Hepatocyte (in vitro differentiated cells): ENCODE results near the gene NOL11. TPM values are rescaled to one million over a fixed set of nuclear protein-coding genes. Genes with fewer than 3 reads are reported as not detected.

Source experiments
- DNase-seq: peaks from one replicate; pipeline ENCODE4 v3.0.0-alpha.2; 2016; ENCODE audit warnings: low spot score
- H2AFZ ChIP-seq: fragments of 200-600 bp; sonication (generic); 2 replicates; pipeline ENCODE4 v1.6.0; 2016; ENCODE audit warnings: antibody characterized with exemption, mild to moderate bottlenecking
- H3K27ac ChIP-seq: fragments of 200-600 bp; sonication (generic); 2 replicates; pipeline ENCODE4 v1.5.1; 2016; ENCODE audit warnings: mild to moderate bottlenecking
- H3K27me3 ChIP-seq: fragments of 200-600 bp; sonication (generic); 2 replicates; pipeline ENCODE4 v1.6.1; 2016
- H3K36me3 ChIP-seq: fragments of 200-600 bp; sonication (generic); replicated peaks from 2 replicates; pipeline ENCODE4 v1.5.1; 2016; ENCODE audit warnings: low read depth; ENCODE audit not compliant: insufficient read depth
- H3K4me1 ChIP-seq: fragments of 200-600 bp; sonication (generic); 2 replicates; pipeline ENCODE4 v1.5.1; 2016; ENCODE audit warnings: mild to moderate bottlenecking, moderate library complexity; ENCODE audit not compliant: insufficient read depth
- H3K4me2 ChIP-seq: fragments of 200-600 bp; sonication (generic); 2 replicates; pipeline ENCODE4 v1.6.0; 2016
- H3K4me3 ChIP-seq: fragments of 200-600 bp; sonication (generic); 2 replicates; pipeline ENCODE4 v1.5.1; 2016; ENCODE audit warnings: mild to moderate bottlenecking
- H3K79me2 ChIP-seq: fragments of 200-600 bp; sonication (generic); 2 replicates; pipeline ENCODE4 v1.6.0; 2017; ENCODE audit warnings: mild to moderate bottlenecking
- H3K9me2 ChIP-seq: fragments of 200-600 bp; sonication (generic); replicated peaks from 2 replicates; pipeline ENCODE4 v1.6.0; 2017; ENCODE audit warnings: mild to moderate bottlenecking; ENCODE audit not compliant: insufficient read depth
- H3K9me3 ChIP-seq: fragments of 200-600 bp; sonication (generic); 2 replicates; pipeline ENCODE4 v1.5.1; 2016; ENCODE audit warnings: low read depth, mild to moderate bottlenecking
- H4K20me1 ChIP-seq: fragments of 200-600 bp; sonication (generic); 2 replicates; pipeline ENCODE4 v1.6.0; 2016; ENCODE audit warnings: mild to moderate bottlenecking; ENCODE audit not compliant: insufficient read depth, poor library complexity, severe bottlenecking
- EZH2 ChIP-seq: fragments of 200-600 bp; sonication (generic); IDR thresholded peaks from 2 replicates; pipeline ENCODE4 v1.6.1; 2016; ENCODE audit warnings: antibody characterized with exemption, mild to moderate bottlenecking, borderline replicate concordance
- EZH2phosphoT487 ChIP-seq: fragments of 200-600 bp; sonication (generic); IDR thresholded peaks from one replicate; pipeline ENCODE4 v1.6.1; 2018; ENCODE audit warnings: antibody characterized with exemption, mild to moderate bottlenecking, low read depth, moderate library complexity; ENCODE audit not compliant: unreplicated experiment, severe bottlenecking
- WGBS: methylation state at CpG from one replicate; pipeline ENCODE4 v1.1.6; 2016; ENCODE audit warnings: low lambda C conversion rate; ENCODE audit errors: missing lambda C conversion rate; 5-methylcytosine and 5-hydroxymethylcytosine counted together
- polyA plus RNA-seq: library from polyadenylated mRNA; unstranded; fragments of >200 nt; fragmentation: Nextera tagmentation; extraction: Ambion mirVana; gene quantifications from 2 replicates; pipeline ENCODE4 v1.2.1, GENCODE V29; 2016
- total RNA-seq: library from RNA; depleted of rRNA; stranded (reverse); fragments of >200 nt; gene quantifications from 2 replicates; pipeline ENCODE4 v1.2.3, GENCODE V29; 2014
- TF ChIP-seq, protein P1 (sequence below): fragments of 200-600 bp; sonication (generic); IDR thresholded peaks from 2 replicates; pipeline ENCODE4 v1.5.1; 2016; ENCODE audit warnings: antibody characterized with exemption, mild to moderate bottlenecking; ENCODE audit not compliant: poor library complexity

NOL11 gene
- total and polyA plus RNA-seq, 2 experiments from 2014 or later = 23.7 to 35.7 TPM

GRCh38 chr17:67713169-67713568 lies 4.6 kb upstream of the NOL11 start:
- H3K27me3 ChIP-seq = no peaks in the 10 kb centered on the region
- no peak overlapping the region for H3K4me3 ChIP-seq
- no peaks in the 10 kb centered on the region for H3K36me3 ChIP-seq
- H4K20me1 ChIP-seq = no peaks in the 10 kb centered on the region
- WGBS = 95% methylated on average over 3 of the region's 3 CpGs
- no peaks in the 10 kb centered on the region for H3K79me2 ChIP-seq
- H3K4me2 ChIP-seq = no peak overlapping the region
- no peak for TF ChIP-seq EZH2
- TF ChIP-seq EZH2phosphoT487 = no peak
- TF ChIP-seq, protein P1, sequence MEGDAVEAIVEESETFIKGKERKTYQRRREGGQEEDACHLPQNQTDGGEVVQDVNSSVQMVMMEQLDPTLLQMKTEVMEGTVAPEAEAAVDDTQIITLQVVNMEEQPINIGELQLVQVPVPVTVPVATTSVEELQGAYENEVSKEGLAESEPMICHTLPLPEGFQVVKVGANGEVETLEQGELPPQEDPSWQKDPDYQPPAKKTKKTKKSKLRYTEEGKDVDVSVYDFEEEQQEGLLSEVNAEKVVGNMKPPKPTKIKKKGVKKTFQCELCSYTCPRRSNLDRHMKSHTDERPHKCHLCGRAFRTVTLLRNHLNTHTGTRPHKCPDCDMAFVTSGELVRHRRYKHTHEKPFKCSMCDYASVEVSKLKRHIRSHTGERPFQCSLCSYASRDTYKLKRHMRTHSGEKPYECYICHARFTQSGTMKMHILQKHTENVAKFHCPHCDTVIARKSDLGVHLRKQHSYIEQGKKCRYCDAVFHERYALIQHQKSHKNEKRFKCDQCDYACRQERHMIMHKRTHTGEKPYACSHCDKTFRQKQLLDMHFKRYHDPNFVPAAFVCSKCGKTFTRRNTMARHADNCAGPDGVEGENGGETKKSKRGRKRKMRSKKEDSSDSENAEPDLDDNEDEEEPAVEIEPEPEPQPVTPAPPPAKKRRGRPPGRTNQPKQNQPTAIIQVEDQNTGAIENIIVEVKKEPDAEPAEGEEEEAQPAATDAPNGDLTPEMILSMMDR = no peak
- no peak overlapping the region for H2AFZ ChIP-seq
- no peaks in the 10 kb centered on the region for H3K9me2 ChIP-seq
- no peaks in the 10 kb centered on the region for H3K9me3 ChIP-seq
- no peaks in the 10 kb centered on the region for H3K4me1 ChIP-seq
- no peak for DNase-seq
- no peak overlapping the region for H3K27ac ChIP-seq

DNA sequence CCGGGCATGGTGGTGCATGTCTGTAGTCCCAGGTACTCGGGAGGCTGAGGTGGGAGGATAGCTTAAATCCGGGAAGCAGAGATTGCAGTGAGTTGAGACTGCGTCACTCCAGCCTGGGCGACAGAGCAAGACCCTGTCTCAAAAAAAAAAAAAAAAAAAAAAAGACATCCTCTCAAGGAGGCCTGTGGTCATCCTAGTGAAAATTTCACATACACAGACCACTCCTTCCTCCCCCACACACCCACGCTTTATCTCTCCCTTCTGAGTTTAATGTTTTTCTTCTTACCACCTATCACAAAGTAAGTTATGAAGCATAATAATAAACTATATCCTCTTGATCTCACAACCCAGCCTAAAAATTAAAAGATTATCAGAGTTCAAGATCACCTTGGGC lies 1.3 kb upstream of the NOL11 start:
- peak overlapping the region; percentile 74 for H3K4me2 ChIP-seq
- H4K20me1 ChIP-seq = no peaks in the 10 kb centered on the region
- H3K4me3 ChIP-seq = no peak overlapping the region
- H3K27me3 ChIP-seq = no peaks in the 10 kb centered on the region
- peak overlapping the region; percentile 70 for H2AFZ ChIP-seq
- no peak for DNase-seq
- WGBS = 96% methylated on average over 6 of the region's 6 CpGs
- H3K36me3 ChIP-seq = no peaks in the 10 kb centered on the region
- no peaks in the 10 kb centered on the region for H3K9me2 ChIP-seq
- H3K9me3 ChIP-seq = no peaks in the 10 kb centered on the region
- no peak for TF ChIP-seq EZH2phosphoT487
- TF ChIP-seq, protein P1 = no peak
- no peak for TF ChIP-seq EZH2
- H3K4me1 ChIP-seq = peaks cover 8% of the 10 kb centered on the region
- no peak overlapping the region for H3K27ac ChIP-seq
- peaks cover 24% of the 10 kb centered on the region for H3K79me2 ChIP-seq

DNA sequence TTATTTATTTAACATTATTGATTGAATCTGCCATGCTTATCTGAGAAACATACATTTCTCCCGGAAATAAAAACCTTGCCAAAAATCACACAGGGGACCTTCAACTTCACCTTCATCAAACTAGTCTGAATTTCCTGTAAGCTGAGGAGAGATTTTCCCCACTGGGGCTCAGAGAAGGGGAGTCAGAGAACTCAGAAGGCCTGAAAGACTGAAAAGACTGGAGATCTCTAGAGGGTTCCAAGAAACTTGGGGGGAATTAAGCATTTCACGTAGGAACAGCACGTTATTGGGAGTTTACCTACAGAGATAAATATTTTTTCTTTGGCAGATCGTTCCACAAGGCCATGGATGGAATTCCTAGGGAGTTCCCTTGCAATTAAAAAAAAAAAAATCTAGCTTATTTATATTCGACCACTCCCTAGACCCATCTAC lies 528 bp upstream of the NOL11 start:
- WGBS = 5% methylated on average over 5 of the region's 5 CpGs

More for the DNA sequence above, 528 bp upstream of the NOL11 start:
- TF ChIP-seq EZH2phosphoT487 = no peak
- TF ChIP-seq, protein P1 = no peak
- no peak for TF ChIP-seq EZH2
- Histone ChIP-seq H3K9me2 (no peaks in the 10 kb centered on the region), H3K4me1 (peaks cover 8% of the 10 kb centered on the region), H3K4me3 (peak overlapping the region; percentile 3), H4K20me1 (no peaks in the 10 kb centered on the region), H3K79me2 (peaks cover 24% of the 10 kb centered on the region), H3K4me2 (peak overlapping the region; percentile 74), H3K9me3 (no peaks in the 10 kb centered on the region), H3K36me3 (no peaks in the 10 kb centered on the region), H2AFZ (peak overlapping the region; percentile 70), H3K27me3 (no peaks in the 10 kb centered on the region), H3K27ac (peak overlapping the region; percentile 80)
- no peak for DNase-seq
